GM12878 (cell line): Measurements from ENCODE around the gene TMEM63C. TPM values are rescaled to one million over a fixed set of nuclear protein-coding genes. Genes with fewer than 3 reads are reported as not detected.

Experiments used
- ATAC-seq: fragments of 200-7000 bp; cut with Tn5 transposase; 3 replicates; pipeline ENCODE4 v1.9.1; 2020; ENCODE audit warnings: mild to moderate bottlenecking, moderate library complexity
- BruUV-seq: library from RNA; stranded (reverse); fragments of 400-500 nt; replicated peaks from 2 replicates; lab custom pipeline; 2021; lab: Mats Ljungman, UMichigan
- CTCF ChIA-PET: fragments of 300-600 bp; sonication (Branson Sonifier 250); formaldehyde crosslinking; extraction: SDS; loops from one replicate; lab custom pipeline; 2021; ENCODE audit warnings: inconsistent platforms; lab: Yijun Ruan, JAX
- POLR2A ChIA-PET: fragments of 350-600 bp; formaldehyde crosslinking; extraction: SDS; loops from one replicate; lab custom pipeline; 2021; ENCODE audit warnings: inconsistent platforms; lab: Charles Lee
- RAD21 ChIA-PET: fragments of 300-600 bp; sonication (Branson Sonifier 250); formaldehyde crosslinking; loops from one replicate; lab custom pipeline; 2023; ENCODE audit warnings: antibody characterized with exemption; ENCODE audit not compliant: unreplicated experiment; lab: Charles Lee
- SMC1A ChIA-PET: fragments of 300-600 bp; sonication (Branson Sonifier 250); formaldehyde crosslinking; loops from one replicate; lab custom pipeline; 2023; ENCODE audit not compliant: unreplicated experiment, uncharacterized antibody; lab: Charles Lee
- DNase-seq: peaks from one replicate; pipeline ENCODE4 v3.0.0-alpha.2; 2011; ENCODE audit warnings: low read depth, low spot score
- FAIRE-seq: peaks from 3 replicates; lab custom pipeline; 2011; peaks lifted over from hg19 to GRCh38; lab: Jason Lieb, UNC
- H2AFZ ChIP-seq: 2 replicates; pipeline ENCODE4 v1.6.0; 2011; ENCODE audit warnings: low read depth, low read length, control low read depth; ENCODE audit not compliant: control insufficient read depth
- H3K27ac ChIP-seq: 2 replicates; pipeline ENCODE4 v1.5.1; 2011; ENCODE audit warnings: control low read depth; ENCODE audit not compliant: control insufficient read depth, insufficient read depth
- H3K27me3 ChIP-seq, 2 experiments: replicated peaks in 1 of 2; 2 replicates each; pipeline versions ENCODE4 v1.6.0 to v1.6.1; 2011; ENCODE audit warnings: low read length in 1 of 2; ENCODE audit not compliant: control insufficient read depth in 2 of 2, insufficient read depth in 2 of 2
- H3K36me3 ChIP-seq, 2 experiments: 2 replicates each; pipeline ENCODE4 v1.5.1; 2011; ENCODE audit warnings: low read length in 1 of 2; ENCODE audit not compliant: control insufficient read depth in 2 of 2, insufficient read depth in 2 of 2
- H3K4me1 ChIP-seq: 2 replicates; pipeline ENCODE4 v1.6.1; 2011; ENCODE audit warnings: mild to moderate bottlenecking, low read length, moderate library complexity, mixed read lengths; ENCODE audit not compliant: control insufficient read depth, insufficient read depth
- H3K4me2 ChIP-seq: 2 replicates; pipeline ENCODE4 v1.6.0; 2011; ENCODE audit warnings: control low read depth; ENCODE audit not compliant: control insufficient read depth, insufficient read depth
- H3K4me3 ChIP-seq: fragments of 200-600 bp; sonication (generic); 2 replicates; pipeline ENCODE4 v1.5.1; 2016
- H3K79me2 ChIP-seq: 2 replicates; pipeline ENCODE4 v1.6.0; 2011; ENCODE audit warnings: low read length; ENCODE audit not compliant: control insufficient read depth, insufficient read depth
- H3K9ac ChIP-seq: 2 replicates; pipeline ENCODE4 v1.8.0; 2011; ENCODE audit warnings: low read length, control low read depth, mixed read lengths; ENCODE audit not compliant: control insufficient read depth, insufficient read depth
- H3K9me3 ChIP-seq: replicated peaks from 3 replicates; pipeline ENCODE4 v1.5.1; 2011; ENCODE audit warnings: mild to moderate bottlenecking, low read length; ENCODE audit not compliant: control insufficient read depth, insufficient read depth
- H4K20me1 ChIP-seq: 2 replicates; pipeline ENCODE4 v1.6.0; 2011; ENCODE audit not compliant: control insufficient read depth, insufficient read depth
- BCLAF1 ChIP-seq: fragments of 450-650 bp; IDR thresholded peaks from 2 replicates; pipeline ENCODE4 v1.6.1; 2017; ENCODE audit warnings: antibody characterized with exemption, mild to moderate bottlenecking, moderate library complexity
- CEBPZ ChIP-seq: fragments of 150-350 bp; IDR thresholded peaks from 2 replicates; pipeline ENCODE4 v1.6.1; 2016; ENCODE audit warnings: low read depth, low read length
- CHD1 ChIP-seq: IDR thresholded peaks from 2 replicates; pipeline ENCODE4 v1.6.1; 2012; ENCODE audit warnings: low read depth, low read length, improper control_type of control experiment
- HDGF ChIP-seq: fragments of 450-650 bp; IDR thresholded peaks from 2 replicates; pipeline ENCODE4 v1.6.1; 2016; ENCODE audit warnings: antibody characterized with exemption
- MAX ChIP-seq: IDR thresholded peaks from 2 replicates; pipeline ENCODE4 v1.6.1; 2012; ENCODE audit warnings: low read depth, low read length, improper control_type of control experiment
- RBBP5 ChIP-seq: fragments of 200-600 bp; sonication (generic); conservative IDR thresholded peaks from 2 replicates; pipeline ENCODE4 v1.6.1; 2016
- REST ChIP-seq: IDR thresholded peaks from 2 replicates; pipeline ENCODE4 v1.6.1; 2012; ENCODE audit warnings: mild to moderate bottlenecking, low read depth, low read length
- SMARCA5 ChIP-seq: fragments of 450-650 bp; IDR thresholded peaks from 2 replicates; pipeline ENCODE4 v1.6.1; 2017; ENCODE audit warnings: mild to moderate bottlenecking
- STAT1 ChIP-seq: fragments of 450-650 bp; conservative IDR thresholded peaks from 2 replicates; pipeline ENCODE4 v1.6.1; 2014; ENCODE audit warnings: antibody characterized with exemption, mild to moderate bottlenecking
- SUPT20H ChIP-seq: IDR thresholded peaks from 2 replicates; pipeline ENCODE4 v1.6.1; 2011; ENCODE audit warnings: low read depth, mild to moderate bottlenecking, low read length, moderate library complexity, borderline replicate concordance; ENCODE audit not compliant: control insufficient read depth
- WGBS: methylation state at CpG from one replicate; pipeline ENCODE4 v1.1.6; 2016; ENCODE audit warnings: low lambda C conversion rate; ENCODE audit not compliant: insufficient replicate concordance, insufficient coverage; ENCODE audit errors: missing lambda C conversion rate; 5-methylcytosine and 5-hydroxymethylcytosine counted together
- in situ Hi-C: fragments of 300-500 bp; cut with MboI; formaldehyde crosslinking; loops from 9 replicates; pipeline ENCODE4 v1.14.3; 2018; ENCODE audit warnings: mixed read lengths
- intact Hi-C: fragments of 100-400 bp; cut with micrococcal nuclease; formaldehyde crosslinking; loops from one replicate; pipeline ENCODE4 v1.14.2; 2022; ENCODE audit not compliant: unreplicated experiment
- polyA plus RNA-seq, 11 experiments: library from polyadenylated mRNA; depleted of rRNA in 4 of 11; unstranded in 6 of 11; stranded (reverse) in 5 of 11; fragments of >200 nt; fragmentation: Nextera tagmentation in 4 of 11; fragmentation: Illumina TruSeq in 1 of 11; extraction: Ambion mirVana in 4 of 11; extraction: Trizol in 1 of 11; gene quantifications; 1 replicate in 1 of 11; 2 replicates in 10 of 11; pipeline versions ENCODE4 v1.2.1 to v1.2.3, GENCODE V29; 2011 to 2016; ENCODE audit warnings: inconsistent platforms in 2 of 11, missing spikeins in 2 of 11, low read depth in 1 of 11
- total RNA-seq, 4 experiments: library from RNA; depleted of rRNA in 3 of 4; stranded (reverse); fragments of >200 nt in 3 of 4; fragmentation: Illumina TruSeq in 1 of 4; extraction: Trizol in 1 of 4; gene quantifications; 2 replicates each; pipeline versions ENCODE4 v1.2.1 to v1.2.3, GENCODE V29; 2013 to 2021

Gene TMEM63C
- total and polyA plus RNA-seq, 10 of the 15 experiments (the other 5 are each of a cell fraction or from before 2014, with no cell fraction given) = 0.06 to 1.3 (median 0.39) TPM; not detected in 4

- ChIA-PET CTCF (interaction anchor here (0.7 to 1.5 kb wide), 4 partner anchors 25 to 1210 kb away, joined by 3 read pairs; no protein-coding TSS in a partner anchor), RAD21 (no interaction called here), POLR2A (no interaction called here), SMC1A (interaction anchor here (1.1 kb wide), 1 partner anchor 38 kb away, joined by 3 read pairs; no protein-coding TSS in a partner anchor)
- BruUV-seq = no TSS peak
- no peak for ATAC-seq
- Histone ChIP-seq H3K4me3 (no peak overlapping the region), H3K9me3 (no peaks in the 10 kb centered on the region), H3K9ac (no peak overlapping the region), H4K20me1 (no peaks in the 10 kb centered on the region), H3K27me3 (no peaks in the 10 kb centered on the region), H3K79me2 (no peaks in the 10 kb centered on the region), H3K4me1 (no peaks in the 10 kb centered on the region), H3K4me2 (no peak overlapping the region), H3K36me3 (peaks cover 0 to 1% of the 10 kb centered on the region in 2 experiments; a peak in 2 of 4 replicates), H2AFZ (no peak overlapping the region), H3K27ac (no peak overlapping the region)
- intact Hi-C loops = no loop called here
- 80% methylated on average over 13 of the region's 14 CpGs for WGBS
- DNase-seq = no peak
- in situ Hi-C loops = no loop called here
- TF ChIP-seq CHD1 (no peak), SUPT20H (no peak), SMARCA5 (no peak), CEBPZ (no peak), BCLAF1 (no peak), MAX (no peak), REST (no peak), HDGF (no peak), STAT1 (no peak), RBBP5 (no peak)
- FAIRE-seq = no peak
Measured at GRCh38 chr14:77278461-77279230, 97.0 kb downstream of the TMEM63C start.
